HCT116 (cell line): ENCODE measurements around the gene HCN3. TPM values are rescaled to one million over a fixed set of nuclear protein-coding genes. Genes with fewer than 3 reads are reported as not detected.
"Not testable (repeated sequence)": the region's sequence is repeated elsewhere in the genome, so short reads cannot be mapped to it uniquely, and the experiment has no call there.

Experiments used
- ATAC-seq: fragments of 200-7000 bp; cut with Tn5 transposase; 2 replicates; pipeline ENCODE4 v1.9.1; 2020; ENCODE audit warnings: mild to moderate bottlenecking, moderate library complexity
- BruUV-seq: library from RNA; stranded (reverse); fragments of 400-500 nt; replicated peaks from 2 replicates; lab custom pipeline; 2021; lab: Mats Ljungman, UMichigan
- CTCF ChIA-PET: fragments of 300-600 bp; sonication (Branson Sonifier 250); formaldehyde crosslinking; loops from one replicate; lab custom pipeline; 2021; ENCODE audit warnings: antibody characterized with exemption; lab: Charles Lee
- POLR2A ChIA-PET: fragments of 300-600, 350-600 bp; sonication (Branson Sonifier 250); formaldehyde crosslinking; loops from one replicate; lab custom pipeline; 2021; ENCODE audit warnings: antibody characterized with exemption; lab: Charles Lee
- RAD21 ChIA-PET, 2 experiments: fragments of 300-600 bp; sonication (Branson Sonifier 250); formaldehyde crosslinking; loops; one replicate each; lab custom pipeline; 2023; ENCODE audit warnings: low total read pairs in 2 of 2; ENCODE audit not compliant: uncharacterized antibody in 2 of 2, unreplicated experiment in 2 of 2, low non-redundant PET in 1 of 2; lab: Charles Lee
- DNase-seq: peaks from one replicate; pipeline ENCODE4 v3.0.0-alpha.2; 2010; ENCODE audit warnings: low read depth, low spot score
- H2AFZ ChIP-seq: fragments of 200-600 bp; shearing (Covaris generic), sonication (generic); 2 replicates; pipeline ENCODE4 v1.6.1; 2017; ENCODE audit warnings: low read depth, mixed run types, mixed read lengths, antibody characterized with exemption, low read length; ENCODE audit not compliant: poor library complexity, severe bottlenecking
- H3K27ac ChIP-seq: 2 replicates; pipeline ENCODE4 v1.5.1; 2012; ENCODE audit warnings: low read depth, low read length
- H3K27me3 ChIP-seq: fragments of 200-600 bp; sonication (generic); 2 replicates; pipeline ENCODE4 v1.6.1; 2016; ENCODE audit warnings: mixed run types, low read length, mixed read lengths; ENCODE audit not compliant: insufficient read depth
- H3K36me3 ChIP-seq, 2 experiments: fragments of 200-500 bp in 1 of 2; fragments of 200-600 bp in 1 of 2; sonication (Bioruptor generic) in 1 of 2; sonication (generic) in 1 of 2; 2 replicates each; pipeline versions ENCODE4 v1.5.1 to v1.6.1; 2014 to 2016; ENCODE audit warnings: low read length in 2 of 2, inconsistent platforms in 1 of 2, mixed read lengths in 1 of 2, mixed run types in 1 of 2; ENCODE audit not compliant: insufficient read depth in 2 of 2, control insufficient read depth in 1 of 2
- H3K4me1 ChIP-seq, 2 experiments: fragments of 200-600 bp in 1 of 2; sonication (generic) in 1 of 2; 2 replicates each; pipeline versions ENCODE4 v1.5.1 to v1.6.1; 2012 to 2017; ENCODE audit warnings: low read length in 2 of 2, inconsistent platforms in 1 of 2, mild to moderate bottlenecking in 1 of 2, mixed read lengths in 1 of 2, mixed run types in 1 of 2, moderate library complexity in 1 of 2; ENCODE audit not compliant: insufficient read depth in 2 of 2, control insufficient read depth in 1 of 2
- H3K4me2 ChIP-seq: fragments of 200-600 bp; sonication (generic); 2 replicates; pipeline ENCODE4 v1.6.1; 2017; ENCODE audit warnings: mixed run types, low read length, mixed read lengths
- H3K4me3 ChIP-seq, 2 experiments: fragments of 200-600 bp in 1 of 2; sonication (generic) in 1 of 2; replicated peaks in 1 of 2; 2 replicates each; pipeline ENCODE4 v1.5.1; 2011 to 2016; ENCODE audit warnings: low read length in 2 of 2, control low read depth in 1 of 2, low read depth in 1 of 2, mild to moderate bottlenecking in 1 of 2, mixed read lengths in 1 of 2, mixed run types in 1 of 2
- H3K79me2 ChIP-seq: fragments of 200-600 bp; sonication (generic); 2 replicates; pipeline ENCODE4 v1.6.1; 2017; ENCODE audit warnings: mild to moderate bottlenecking, mixed run types, low read length, moderate library complexity, mixed read lengths; ENCODE audit not compliant: insufficient read depth
- H3K9ac ChIP-seq: fragments of 200-600 bp; sonication (generic); 2 replicates; pipeline ENCODE4 v1.6.1; 2016; ENCODE audit warnings: low read length, mixed read lengths
- H3K9me2 ChIP-seq: fragments of 200-600 bp; sonication (generic), shearing (Covaris generic); 2 replicates; pipeline ENCODE4 v1.6.1; 2017; ENCODE audit warnings: mixed run types, mild to moderate bottlenecking, moderate library complexity; ENCODE audit not compliant: insufficient read depth
- H3K9me3 ChIP-seq, 2 experiments: fragments of 200-500 bp in 1 of 2; fragments of 200-600 bp in 1 of 2; sonication (Bioruptor generic) in 1 of 2; sonication (generic) in 1 of 2; 2 replicates each; pipeline ENCODE4 v1.6.1; 2014 to 2017; ENCODE audit warnings: low read length in 2 of 2, mixed read lengths in 2 of 2, inconsistent platforms in 1 of 2, low read depth in 1 of 2, mild to moderate bottlenecking in 1 of 2, mixed run types in 1 of 2, moderate library complexity in 1 of 2; ENCODE audit not compliant: control insufficient read depth in 1 of 2, insufficient read depth in 1 of 2
- H4K20me1 ChIP-seq: fragments of 200-600 bp; sonication (generic), shearing (Covaris generic); 2 replicates; pipeline ENCODE4 v1.6.1; 2017; ENCODE audit warnings: mixed run types, mild to moderate bottlenecking, moderate library complexity; ENCODE audit not compliant: insufficient read depth
- CEBPB ChIP-seq: IDR thresholded peaks from 2 replicates; pipeline ENCODE4 v1.6.1; 2012; ENCODE audit warnings: low read depth
- MAX ChIP-seq: IDR thresholded peaks from 2 replicates; pipeline ENCODE4 v1.6.1; 2012
- SRF ChIP-seq: IDR thresholded peaks from 2 replicates; pipeline ENCODE4 v1.6.1; 2012; ENCODE audit warnings: low read depth
- ZFX ChIP-seq: fragments of 450-650 bp; IDR thresholded peaks from 2 replicates; pipeline ENCODE4 v1.6.1; 2017
- ZNF274 ChIP-seq: fragments of 200-500 bp; sonication (Bioruptor generic); IDR thresholded peaks from 2 replicates; pipeline ENCODE4 v1.6.1; 2014; ENCODE audit warnings: mild to moderate bottlenecking, low read depth, low read length, inconsistent platforms
- intact Hi-C: fragments of 100-400 bp; cut with micrococcal nuclease; formaldehyde crosslinking; loops from 2 replicates; pipeline ENCODE4 v1.10.0; 2022
- total RNA-seq: library from RNA; stranded (reverse); gene quantifications from one replicate; pipeline ENCODE4 v1.2.1, GENCODE V29; 2021; ENCODE audit not compliant: unreplicated experiment
- TF ChIP-seq, protein P1 (sequence below): IDR thresholded peaks from 2 replicates; pipeline ENCODE4 v1.6.1; 2011; ENCODE audit warnings: mild to moderate bottlenecking, low read length, moderate library complexity; ENCODE audit not compliant: insufficient replicate concordance; ENCODE audit errors: extremely low read depth

HCN3 gene
- total RNA-seq, 1 experiment from 2014 or later = 8.5 TPM

- H3K9me3 ChIP-seq = no peaks in the 10 kb centered on the region
- intact Hi-C loops = no loop called here
- peak overlapping the region; percentile 80 for H3K9ac ChIP-seq
- RAD21 ChIA-PET = interaction anchor here in 1 of 2 experiments (0.7 kb wide), 1 partner anchor 171 kb away, joined by 3 read pairs; no protein-coding TSS in a partner anchor
- POLR2A ChIA-PET = no interaction called here
- H4K20me1 ChIP-seq = no peaks in the 10 kb centered on the region
- H2AFZ ChIP-seq = peak overlapping the region; percentile 13
- DNase-seq = no peak
- H3K4me3 ChIP-seq = peak overlapping the region; percentile 69 to 74
- BruUV-seq = TSS peak; percentile 97
- peak overlapping the region; percentile 78 for H3K27ac ChIP-seq
- H3K4me2 ChIP-seq = peak overlapping the region; percentile 76
- peaks cover 0 to 2% of the 10 kb centered on the region in 2 experiments; a peak in 3 of 4 replicates for H3K36me3 ChIP-seq
- no peaks in the 10 kb centered on the region for H3K9me2 ChIP-seq
- H3K27me3 ChIP-seq = no peaks in the 10 kb centered on the region
- peaks cover 16 to 46% of the 10 kb centered on the region in 2 experiments for H3K4me1 ChIP-seq
- ATAC-seq = no peak
- CTCF ChIA-PET = no interaction called here
- H3K79me2 ChIP-seq = no peaks in the 10 kb centered on the region
- TF ChIP-seq MAX (no peak), ZNF274 (no peak), SRF (no peak), ZFX (no peak), CEBPB (no peak)
- TF ChIP-seq, protein P1, sequence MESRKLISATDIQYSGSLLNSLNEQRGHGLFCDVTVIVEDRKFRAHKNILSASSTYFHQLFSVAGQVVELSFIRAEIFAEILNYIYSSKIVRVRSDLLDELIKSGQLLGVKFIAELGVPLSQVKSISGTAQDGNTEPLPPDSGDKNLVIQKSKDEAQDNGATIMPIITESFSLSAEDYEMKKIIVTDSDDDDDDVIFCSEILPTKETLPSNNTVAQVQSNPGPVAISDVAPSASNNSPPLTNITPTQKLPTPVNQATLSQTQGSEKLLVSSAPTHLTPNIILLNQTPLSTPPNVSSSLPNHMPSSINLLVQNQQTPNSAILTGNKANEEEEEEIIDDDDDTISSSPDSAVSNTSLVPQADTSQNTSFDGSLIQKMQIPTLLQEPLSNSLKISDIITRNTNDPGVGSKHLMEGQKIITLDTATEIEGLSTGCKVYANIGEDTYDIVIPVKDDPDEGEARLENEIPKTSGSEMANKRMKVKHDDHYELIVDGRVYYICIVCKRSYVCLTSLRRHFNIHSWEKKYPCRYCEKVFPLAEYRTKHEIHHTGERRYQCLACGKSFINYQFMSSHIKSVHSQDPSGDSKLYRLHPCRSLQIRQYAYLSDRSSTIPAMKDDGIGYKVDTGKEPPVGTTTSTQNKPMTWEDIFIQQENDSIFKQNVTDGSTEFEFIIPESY = no peak
Observed at GRCh38 chr1:155245163-155245524, 32.1 kb upstream of the HCN3 start.

DNA sequence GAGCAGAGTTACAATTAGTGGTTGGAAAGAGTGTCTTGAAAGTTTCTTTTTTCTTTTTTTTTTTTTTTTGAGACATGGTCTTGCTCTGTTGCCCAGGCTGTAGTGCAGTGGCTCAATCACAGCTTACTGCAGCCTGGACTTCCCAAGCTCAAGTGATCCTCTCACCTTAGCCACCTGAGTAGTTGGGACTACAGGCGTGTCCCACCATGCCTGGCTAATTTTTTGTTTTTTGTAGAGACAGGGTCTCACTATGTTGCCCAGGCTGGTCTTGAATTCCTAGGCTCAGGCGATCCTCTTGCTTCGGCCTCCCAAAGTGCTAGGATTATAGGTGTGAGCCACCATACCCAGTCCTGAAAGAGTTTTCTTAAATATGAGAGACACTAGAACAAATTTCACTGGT lies 30.5 kb upstream of the HCN3 start:
- H3K4me3 ChIP-seq, H3K79me2 ChIP-seq, H3K4me2 ChIP-seq, intact Hi-C loops, H3K36me3 ChIP-seq, H4K20me1 ChIP-seq, DNase-seq, H2AFZ ChIP-seq, H3K9me3 ChIP-seq, H3K27me3 ChIP-seq, RAD21 ChIA-PET, H3K9me2 ChIP-seq, CTCF ChIA-PET, BruUV-seq, ATAC-seq, POLR2A ChIA-PET, H3K27ac ChIP-seq, H3K9ac ChIP-seq: not testable (repeated sequence)
- peaks cover 10 to 40% of the 10 kb centered on the region in 2 experiments for H3K4me1 ChIP-seq
